ENCODE results near the gene FGD4.

- TF ChIP-seq, protein P1, sequence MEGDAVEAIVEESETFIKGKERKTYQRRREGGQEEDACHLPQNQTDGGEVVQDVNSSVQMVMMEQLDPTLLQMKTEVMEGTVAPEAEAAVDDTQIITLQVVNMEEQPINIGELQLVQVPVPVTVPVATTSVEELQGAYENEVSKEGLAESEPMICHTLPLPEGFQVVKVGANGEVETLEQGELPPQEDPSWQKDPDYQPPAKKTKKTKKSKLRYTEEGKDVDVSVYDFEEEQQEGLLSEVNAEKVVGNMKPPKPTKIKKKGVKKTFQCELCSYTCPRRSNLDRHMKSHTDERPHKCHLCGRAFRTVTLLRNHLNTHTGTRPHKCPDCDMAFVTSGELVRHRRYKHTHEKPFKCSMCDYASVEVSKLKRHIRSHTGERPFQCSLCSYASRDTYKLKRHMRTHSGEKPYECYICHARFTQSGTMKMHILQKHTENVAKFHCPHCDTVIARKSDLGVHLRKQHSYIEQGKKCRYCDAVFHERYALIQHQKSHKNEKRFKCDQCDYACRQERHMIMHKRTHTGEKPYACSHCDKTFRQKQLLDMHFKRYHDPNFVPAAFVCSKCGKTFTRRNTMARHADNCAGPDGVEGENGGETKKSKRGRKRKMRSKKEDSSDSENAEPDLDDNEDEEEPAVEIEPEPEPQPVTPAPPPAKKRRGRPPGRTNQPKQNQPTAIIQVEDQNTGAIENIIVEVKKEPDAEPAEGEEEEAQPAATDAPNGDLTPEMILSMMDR (IDR thresholded peaks at IDR 0.05) = no peak
- no peak for TF ChIP-seq EP300 (IDR thresholded peaks at IDR 0.05)
Observed at GRCh38 chr12:32462908-32463307, 63.5 kb downstream of the FGD4 start.
